Ectodermal cell (in vitro differentiated cells): ENCODE measurements around the gene ADAMTS4. TPM values are rescaled to one million over a fixed set of nuclear protein-coding genes. Genes with fewer than 3 reads are reported as not detected.

Experiments used
- H3K27ac ChIP-seq: 2 replicates; pipeline ENCODE4 v1.7.0; 2013; ENCODE audit warnings: mild to moderate bottlenecking, low read depth, low read length; ENCODE audit not compliant: insufficient read depth, poor library complexity, severe bottlenecking
- H3K27me3 ChIP-seq: 2 replicates; pipeline ENCODE4 v1.7.0; 2013; ENCODE audit warnings: mild to moderate bottlenecking, low read length; ENCODE audit not compliant: insufficient read depth, control insufficient read depth, poor library complexity, severe bottlenecking
- H3K36me3 ChIP-seq: one replicate; pipeline ENCODE4 v1.7.0; 2013; ENCODE audit warnings: low read length; ENCODE audit not compliant: control insufficient read depth, insufficient read depth
- H3K4me1 ChIP-seq: one replicate; pipeline ENCODE4 v1.7.0; 2013; ENCODE audit warnings: low read length; ENCODE audit not compliant: control insufficient read depth, insufficient read depth
- H3K4me3 ChIP-seq: 2 replicates; pipeline ENCODE4 v1.7.0; 2013; ENCODE audit warnings: low read depth, low read length, control low read depth; ENCODE audit not compliant: insufficient read depth
- H3K9me3 ChIP-seq: 2 replicates; pipeline ENCODE4 v1.7.0; 2013; ENCODE audit warnings: mild to moderate bottlenecking, low read length, moderate library complexity; ENCODE audit not compliant: control insufficient read depth
- WGBS, 2 experiments: methylation state at CpG; one replicate each; pipeline ENCODE4 v1.1.7; 2013; ENCODE audit warnings: missing lambda C conversion rate in 2 of 2; 5-methylcytosine and 5-hydroxymethylcytosine counted together
- polyA plus RNA-seq, 4 experiments: library from polyadenylated mRNA; stranded (reverse); fragments of 50-300 nt; gene quantifications; one replicate each; pipeline ENCODE4 v1.2.3, GENCODE V29; 2013

The ADAMTS4 gene, protein sequence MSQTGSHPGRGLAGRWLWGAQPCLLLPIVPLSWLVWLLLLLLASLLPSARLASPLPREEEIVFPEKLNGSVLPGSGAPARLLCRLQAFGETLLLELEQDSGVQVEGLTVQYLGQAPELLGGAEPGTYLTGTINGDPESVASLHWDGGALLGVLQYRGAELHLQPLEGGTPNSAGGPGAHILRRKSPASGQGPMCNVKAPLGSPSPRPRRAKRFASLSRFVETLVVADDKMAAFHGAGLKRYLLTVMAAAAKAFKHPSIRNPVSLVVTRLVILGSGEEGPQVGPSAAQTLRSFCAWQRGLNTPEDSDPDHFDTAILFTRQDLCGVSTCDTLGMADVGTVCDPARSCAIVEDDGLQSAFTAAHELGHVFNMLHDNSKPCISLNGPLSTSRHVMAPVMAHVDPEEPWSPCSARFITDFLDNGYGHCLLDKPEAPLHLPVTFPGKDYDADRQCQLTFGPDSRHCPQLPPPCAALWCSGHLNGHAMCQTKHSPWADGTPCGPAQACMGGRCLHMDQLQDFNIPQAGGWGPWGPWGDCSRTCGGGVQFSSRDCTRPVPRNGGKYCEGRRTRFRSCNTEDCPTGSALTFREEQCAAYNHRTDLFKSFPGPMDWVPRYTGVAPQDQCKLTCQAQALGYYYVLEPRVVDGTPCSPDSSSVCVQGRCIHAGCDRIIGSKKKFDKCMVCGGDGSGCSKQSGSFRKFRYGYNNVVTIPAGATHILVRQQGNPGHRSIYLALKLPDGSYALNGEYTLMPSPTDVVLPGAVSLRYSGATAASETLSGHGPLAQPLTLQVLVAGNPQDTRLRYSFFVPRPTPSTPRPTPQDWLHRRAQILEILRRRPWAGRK
- 6.4 TPM for polyA plus RNA-seq (2013, experiment 1 of 4)
- 5.7 TPM for polyA plus RNA-seq (2013, experiment 2 of 4)
- 2.9 TPM for polyA plus RNA-seq (2013, experiment 3 of 4)
- polyA plus RNA-seq (2013, experiment 4 of 4): 4.0 TPM

DNA sequence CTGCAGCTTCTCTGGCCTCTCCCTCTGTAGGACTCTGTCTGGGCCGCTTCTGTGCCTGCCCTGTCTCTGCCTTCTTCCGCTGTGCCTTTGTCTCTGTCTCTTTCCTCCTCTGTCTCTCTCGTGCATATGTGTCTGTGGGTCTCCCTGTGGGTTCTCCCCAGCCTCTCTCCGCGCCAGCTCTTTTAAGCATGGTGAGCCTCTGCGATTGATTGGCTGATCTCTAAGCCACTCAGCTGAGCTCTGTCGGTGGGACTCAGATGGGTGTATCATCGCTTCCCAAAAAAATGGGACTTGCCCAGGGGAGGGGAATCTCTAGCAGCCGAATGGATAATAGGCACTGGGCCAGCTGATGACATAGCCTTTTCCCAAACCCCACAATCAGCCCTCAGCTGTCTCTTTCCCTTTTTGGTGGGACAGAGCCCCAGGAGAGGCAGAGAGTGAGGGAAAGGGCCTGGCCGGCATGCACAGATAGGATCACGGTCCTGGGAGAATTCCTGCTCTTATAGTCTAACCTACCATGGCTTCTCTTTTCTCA, at the start of gene ADAMTS4:
ADAMTS4 (minus strand) TSS at position 158 of the 535 bp plus-strand sequence. CDS start 427 bp downstream, outside the sequence.
- WGBS, 2 experiments: 48 to 56% methylated on average over 11 of the region's 11 CpGs
- Histone ChIP-seq H3K4me1 (peaks cover 54% of the 10 kb centered on the region), H3K27ac (peak within 1 kb of the TSS; percentile 58), H3K4me3 (peak within 1 kb of the TSS; percentile 7), H3K9me3 (no peaks in the 10 kb centered on the region), H3K36me3 (peaks cover 3% of the 10 kb centered on the region), H3K27me3 (no peaks in the 10 kb centered on the region)

- WGBS, 2 experiments: 90 to 93% methylated on average over 4 of the region's 4 CpGs
Measured at GRCh38 chr1:161244888-161245287, 46.0 kb upstream of the ADAMTS4 start.

DNA sequence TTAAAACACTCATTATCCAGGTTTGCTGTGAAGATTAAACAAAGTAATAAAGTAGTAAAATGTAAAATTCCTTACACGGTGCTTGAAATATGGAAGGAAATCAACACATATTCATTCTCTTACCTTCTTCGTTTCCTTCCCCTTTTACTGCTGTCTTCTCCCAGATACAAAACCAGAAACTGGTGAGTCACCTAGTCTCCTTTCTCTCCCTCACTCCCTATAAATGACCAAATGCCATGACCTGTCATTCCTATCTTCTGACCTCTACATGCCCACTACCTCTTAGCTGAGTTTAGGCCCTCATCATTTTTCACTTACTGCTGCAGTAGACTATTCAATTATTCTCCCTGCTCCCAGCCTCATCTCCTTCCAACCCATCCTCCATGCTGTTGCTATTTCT, 43.5 kb upstream of the ADAMTS4 start:
- Histone ChIP-seq H3K4me1 (no peaks in the 10 kb centered on the region), H3K27ac (no peak overlapping the region), H3K4me3 (no peak overlapping the region), H3K36me3 (no peaks in the 10 kb centered on the region), H3K9me3 (no peaks in the 10 kb centered on the region), H3K27me3 (no peaks in the 10 kb centered on the region)
- 88 to 93% methylated on average over 2 of the region's 2 CpGs for WGBS, 2 experiments

More at GRCh38 chr1:161244888-161245287, 46.0 kb upstream of the ADAMTS4 start:
- no peaks in the 10 kb centered on the region for H3K4me1 ChIP-seq
- H3K36me3 ChIP-seq: no peaks in the 10 kb centered on the region
- no peaks in the 10 kb centered on the region for H3K27me3 ChIP-seq
- no peaks in the 10 kb centered on the region for H3K9me3 ChIP-seq
- H3K27ac ChIP-seq: no peak overlapping the region
- H3K4me3 ChIP-seq: no peak overlapping the region

DNA sequence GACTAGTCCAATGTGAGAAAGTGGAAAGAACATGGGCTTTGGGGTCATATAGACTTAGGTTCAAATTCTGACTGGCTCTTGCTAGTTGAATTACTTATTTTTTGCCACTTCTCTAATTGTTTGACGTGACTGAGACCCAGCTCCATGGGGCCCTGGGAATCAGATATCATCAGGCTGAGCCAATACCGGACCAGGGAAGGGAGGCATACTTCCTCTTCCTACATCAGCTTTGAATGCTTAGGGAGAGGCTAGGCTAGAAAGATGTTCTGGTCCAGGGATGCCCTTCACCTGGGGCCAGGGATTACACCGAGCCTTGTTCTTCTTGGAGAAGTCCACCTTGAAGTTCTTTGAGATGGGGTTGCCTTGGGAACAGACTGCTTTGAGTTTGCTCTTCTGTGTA, 42.8 kb upstream of the ADAMTS4 start:
- 80 to 84% methylated on average over 3 of the region's 3 CpGs for WGBS, 2 experiments
- no peak overlapping the region for H3K27ac ChIP-seq
- H3K36me3 ChIP-seq: no peaks in the 10 kb centered on the region
- H3K4me1 ChIP-seq: no peaks in the 10 kb centered on the region
- H3K9me3 ChIP-seq: no peaks in the 10 kb centered on the region
- H3K27me3 ChIP-seq: no peaks in the 10 kb centered on the region
- H3K4me3 ChIP-seq: no peak overlapping the region

DNA sequence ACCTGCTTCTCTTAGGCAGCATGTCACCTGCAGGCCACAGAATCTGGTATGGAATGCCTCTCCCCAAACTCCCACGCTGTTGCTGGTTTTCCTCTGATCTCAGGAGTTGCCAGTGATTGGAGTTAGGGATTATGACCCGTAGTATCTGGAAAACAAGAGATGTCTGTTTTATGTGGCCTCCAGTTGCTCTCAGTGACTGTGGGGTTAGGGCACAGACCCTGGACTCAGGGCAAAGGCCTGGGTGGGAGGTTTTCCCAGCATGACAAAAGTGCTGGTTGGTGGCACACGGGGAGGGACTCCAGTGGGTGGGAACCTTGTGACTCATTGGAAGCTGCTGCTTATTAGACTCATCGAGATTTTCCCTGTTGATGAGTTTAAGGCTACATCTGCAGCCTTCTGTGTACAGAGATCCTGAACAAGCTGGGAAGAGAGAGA, 39.2 kb upstream of the ADAMTS4 start, which contains the start of gene NR1I3:
NR1I3 (minus strand) TSS at position 165 of the 435 bp plus-strand sequence. CDS start 1,638 bp downstream, outside the sequence.
- H3K27ac ChIP-seq: no peak within 1 kb of the TSS

GRCh38 chr1:161235957-161236775, 37.3 kb upstream of the ADAMTS4 start:
- no peaks in the 10 kb centered on the region for H3K9me3 ChIP-seq
- H3K4me3 ChIP-seq: no peak overlapping the region
- no peaks in the 10 kb centered on the region for H3K4me1 ChIP-seq
- no peaks in the 10 kb centered on the region for H3K27me3 ChIP-seq
- no peaks in the 10 kb centered on the region for H3K36me3 ChIP-seq
- 95% methylated on average over 5 of the region's 5 CpGs for WGBS, 2 experiments
- H3K27ac ChIP-seq: no peak overlapping the region

More for the DNA sequence above, 39.2 kb upstream of the ADAMTS4 start, which contains the start of gene NR1I3:
- H3K4me1 ChIP-seq: no peaks in the 10 kb centered on the region
- H3K27me3 ChIP-seq: no peaks in the 10 kb centered on the region
- 80 to 84% methylated on average over 4 of the region's 4 CpGs for WGBS, 2 experiments
- H3K9me3 ChIP-seq: no peaks in the 10 kb centered on the region
- no peaks in the 10 kb centered on the region for H3K36me3 ChIP-seq
- no peak within 1 kb of the TSS for H3K4me3 ChIP-seq

- H3K4me1 ChIP-seq: no peaks in the 10 kb centered on the region
- no peaks in the 10 kb centered on the region for H3K9me3 ChIP-seq
- H3K27ac ChIP-seq: no peak overlapping the region
- no peak overlapping the region for H3K4me3 ChIP-seq
- H3K27me3 ChIP-seq: no peaks in the 10 kb centered on the region
- no peaks in the 10 kb centered on the region for H3K36me3 ChIP-seq
- 87 to 90% methylated on average over 9 of the region's 9 CpGs for WGBS, 2 experiments
Measured at GRCh38 chr1:161233102-161233501, 34.2 kb upstream of the ADAMTS4 start.

GRCh38 chr1:161230762-161231161, 31.9 kb upstream of the ADAMTS4 start:
- Histone ChIP-seq H3K9me3 (no peaks in the 10 kb centered on the region), H3K27ac (no peak overlapping the region), H3K27me3 (no peaks in the 10 kb centered on the region), H3K4me1 (peaks cover 4% of the 10 kb centered on the region), H3K36me3 (no peaks in the 10 kb centered on the region), H3K4me3 (no peak overlapping the region)
- 97 to 98% methylated on average over 7 of the region's 7 CpGs for whole genome bisulfite sequencing, 2 experiments

GRCh38 chr1:161229896-161230295, 31.0 kb upstream of the ADAMTS4 start:
- WGBS, 2 experiments: 86 to 87% methylated on average over 3 of the region's 3 CpGs

More at GRCh38 chr1:161229896-161230295, 31.0 kb upstream of the ADAMTS4 start:
- Histone ChIP-seq H3K27ac (no peak overlapping the region), H3K9me3 (no peaks in the 10 kb centered on the region), H3K4me3 (no peak overlapping the region), H3K27me3 (no peaks in the 10 kb centered on the region), H3K4me1 (peaks cover 4% of the 10 kb centered on the region), H3K36me3 (no peaks in the 10 kb centered on the region)
